OCI-LY7 (cell line): Measurements from ENCODE around the gene DHCR24.

Experiments used
- EZH2phosphoT487 ChIP-seq: fragments of 200-600 bp; sonication (generic); IDR thresholded peaks from 2 replicates; pipeline ENCODE4 v1.6.1; 2018; ENCODE audit warnings: low read depth, borderline replicate concordance, mild to moderate bottlenecking, mixed run types, antibody characterized with exemption, low read length, moderate library complexity, mixed read lengths
- TF ChIP-seq, protein P1 (sequence below): fragments of 200-600 bp; sonication (generic); conservative IDR thresholded peaks from 2 replicates; pipeline ENCODE4 v1.5.1; 2014; ENCODE audit warnings: mild to moderate bottlenecking, antibody characterized with exemption, low read length, moderate library complexity, mixed read lengths

DNA sequence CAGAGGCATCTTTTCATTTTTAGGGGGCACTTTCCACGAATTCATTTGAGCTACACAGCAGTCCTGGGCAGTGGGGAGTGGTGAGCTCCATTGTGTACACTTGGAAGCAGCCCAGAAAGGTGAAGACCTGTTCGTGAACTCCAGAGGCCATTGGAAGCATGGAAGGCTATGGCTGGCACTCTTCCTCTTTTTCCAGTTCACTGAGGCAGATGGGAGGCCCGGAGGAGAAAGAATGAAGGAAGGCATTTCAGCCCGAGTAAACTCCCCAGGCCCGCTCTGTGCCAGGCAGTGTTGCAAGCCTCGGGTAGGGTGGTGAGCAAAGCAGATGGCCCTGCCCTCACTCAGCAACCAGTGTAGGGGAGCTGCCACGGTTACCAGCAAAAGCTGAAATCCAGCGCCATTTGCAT, 673 bp upstream of the DHCR24 start:
- TF ChIP-seq, protein P1, sequence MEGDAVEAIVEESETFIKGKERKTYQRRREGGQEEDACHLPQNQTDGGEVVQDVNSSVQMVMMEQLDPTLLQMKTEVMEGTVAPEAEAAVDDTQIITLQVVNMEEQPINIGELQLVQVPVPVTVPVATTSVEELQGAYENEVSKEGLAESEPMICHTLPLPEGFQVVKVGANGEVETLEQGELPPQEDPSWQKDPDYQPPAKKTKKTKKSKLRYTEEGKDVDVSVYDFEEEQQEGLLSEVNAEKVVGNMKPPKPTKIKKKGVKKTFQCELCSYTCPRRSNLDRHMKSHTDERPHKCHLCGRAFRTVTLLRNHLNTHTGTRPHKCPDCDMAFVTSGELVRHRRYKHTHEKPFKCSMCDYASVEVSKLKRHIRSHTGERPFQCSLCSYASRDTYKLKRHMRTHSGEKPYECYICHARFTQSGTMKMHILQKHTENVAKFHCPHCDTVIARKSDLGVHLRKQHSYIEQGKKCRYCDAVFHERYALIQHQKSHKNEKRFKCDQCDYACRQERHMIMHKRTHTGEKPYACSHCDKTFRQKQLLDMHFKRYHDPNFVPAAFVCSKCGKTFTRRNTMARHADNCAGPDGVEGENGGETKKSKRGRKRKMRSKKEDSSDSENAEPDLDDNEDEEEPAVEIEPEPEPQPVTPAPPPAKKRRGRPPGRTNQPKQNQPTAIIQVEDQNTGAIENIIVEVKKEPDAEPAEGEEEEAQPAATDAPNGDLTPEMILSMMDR, result no peak
- TF ChIP-seq EZH2phosphoT487, result no peak
